ENCODE measurements around the gene WTAP. TPM values are rescaled to one million over a fixed set of nuclear protein-coding genes. Genes with fewer than 3 reads are reported as not detected.

Gene WTAP
- total RNA-seq, 1 donor from 2014 or later = 111 TPM

- no peak for DNase-seq (ENCODE audit: low spot score)
These were observed 78.2 kb downstream of the WTAP start for GRCh38 chr6:159805440-159806020.

Other genes with a start within 250 kb of the WTAP start
- 238 TPM for gene SOD2, start 34.3 kb upstream of the WTAP start, total RNA-seq
- gene ACAT2, start 34.5 kb downstream of the WTAP start, total RNA-seq = 42.1 TPM
- gene TCP1, start 62.1 kb downstream of the WTAP start, total RNA-seq = 153 TPM
- gene MRPL18, start 63.0 kb downstream of the WTAP start, total RNA-seq = 69.6 TPM
- not detected for gene PNLDC1, start 72.8 kb downstream of the WTAP start, total RNA-seq
- gene MAS1, start 163.5 kb downstream of the WTAP start, total RNA-seq = not detected
- 87.3 TPM for gene IGF2R, start 241.6 kb downstream of the WTAP start, total RNA-seq

All from ureter (tissue), 1 donor.